IMR-90 (cell line): ENCODE measurements around the gene NME7.

Experiments used
- BHLHE40 ChIP-seq: fragments of 150-350 bp; IDR thresholded peaks from 2 replicates; pipeline ENCODE4 v1.6.1; 2016; ENCODE audit warnings: mild to moderate bottlenecking, low read depth, low read length
- CEBPB ChIP-seq: IDR thresholded peaks from 2 replicates; pipeline ENCODE4 v1.6.1; 2012; ENCODE audit warnings: low read depth, low read length, improper control_type of control experiment
- FOS ChIP-seq: fragments of 150-350 bp; IDR thresholded peaks from 2 replicates; pipeline ENCODE4 v1.6.1; 2016; ENCODE audit warnings: low read depth, low read length
- POLR2A ChIP-seq: IDR thresholded peaks from 2 replicates; pipeline ENCODE4 v1.6.1; 2012; ENCODE audit warnings: mild to moderate bottlenecking, low read depth, low read length
- RAD21 ChIP-seq: IDR thresholded peaks from 2 replicates; pipeline ENCODE4 v1.6.1; 2012; ENCODE audit warnings: low read length, improper control_type of control experiment
- RCOR1 ChIP-seq: IDR thresholded peaks from 2 replicates; pipeline ENCODE4 v1.6.1; 2012; ENCODE audit warnings: mild to moderate bottlenecking, low read length, improper control_type of control experiment; ENCODE audit not compliant: insufficient replicate concordance
- SMC3 ChIP-seq: fragments of 150-350 bp; IDR thresholded peaks from 2 replicates; pipeline ENCODE4 v1.6.1; 2016; ENCODE audit warnings: low read depth, mild to moderate bottlenecking, antibody characterized with exemption, low read length, moderate library complexity
- TF ChIP-seq, protein P1 (sequence below): conservative IDR thresholded peaks from 2 replicates; pipeline ENCODE4 v1.5.1; 2012; ENCODE audit warnings: mild to moderate bottlenecking, low read depth, low read length, improper control_type of control experiment
- TF ChIP-seq, protein P2 (sequence below): fragments of 150-350 bp; IDR thresholded peaks from 2 replicates; pipeline ENCODE4 v1.6.1; 2016; ENCODE audit warnings: low read depth, mild to moderate bottlenecking, low read length, moderate library complexity, borderline replicate concordance
- TF ChIP-seq, protein P3 (sequence below): fragments of 150-350 bp; IDR thresholded peaks from 2 replicates; pipeline ENCODE4 v1.6.1; 2017; ENCODE audit warnings: mild to moderate bottlenecking, antibody characterized with exemption, low read length, low read depth

DNA sequence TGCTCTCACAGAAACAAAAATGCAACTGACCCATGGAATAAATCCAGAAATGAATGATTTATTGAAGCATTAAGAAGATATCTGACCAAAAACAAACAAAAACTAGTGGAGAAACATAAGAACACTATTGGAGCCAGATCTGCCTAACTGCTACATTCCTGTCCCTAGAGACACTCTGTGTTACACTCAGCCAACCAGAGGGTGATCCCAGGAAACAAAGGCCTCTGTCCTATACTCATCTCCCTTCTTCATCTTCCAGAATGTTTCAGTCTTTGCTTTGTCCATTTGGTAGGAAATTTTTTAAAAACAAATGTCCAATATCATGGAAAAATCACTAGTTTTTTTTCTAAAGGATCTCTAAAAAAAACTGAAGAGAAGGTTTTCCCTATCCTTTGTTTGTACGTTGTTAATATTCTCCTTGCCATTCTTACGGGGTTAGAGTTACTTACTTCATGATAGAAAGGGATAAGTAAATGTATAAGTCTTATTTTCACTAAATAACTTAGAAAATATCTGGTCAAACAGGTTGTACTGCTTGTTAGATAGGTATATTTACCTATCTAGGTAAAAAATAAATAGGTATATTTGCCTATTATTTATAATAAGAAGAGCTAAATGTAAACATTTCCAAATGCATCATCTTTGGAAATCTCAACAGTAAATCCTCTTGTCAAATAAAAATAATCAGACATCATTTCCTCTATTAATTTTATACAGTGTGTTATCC is 59.1 kb downstream of the NME7 start:
- TF ChIP-seq, protein P1, sequence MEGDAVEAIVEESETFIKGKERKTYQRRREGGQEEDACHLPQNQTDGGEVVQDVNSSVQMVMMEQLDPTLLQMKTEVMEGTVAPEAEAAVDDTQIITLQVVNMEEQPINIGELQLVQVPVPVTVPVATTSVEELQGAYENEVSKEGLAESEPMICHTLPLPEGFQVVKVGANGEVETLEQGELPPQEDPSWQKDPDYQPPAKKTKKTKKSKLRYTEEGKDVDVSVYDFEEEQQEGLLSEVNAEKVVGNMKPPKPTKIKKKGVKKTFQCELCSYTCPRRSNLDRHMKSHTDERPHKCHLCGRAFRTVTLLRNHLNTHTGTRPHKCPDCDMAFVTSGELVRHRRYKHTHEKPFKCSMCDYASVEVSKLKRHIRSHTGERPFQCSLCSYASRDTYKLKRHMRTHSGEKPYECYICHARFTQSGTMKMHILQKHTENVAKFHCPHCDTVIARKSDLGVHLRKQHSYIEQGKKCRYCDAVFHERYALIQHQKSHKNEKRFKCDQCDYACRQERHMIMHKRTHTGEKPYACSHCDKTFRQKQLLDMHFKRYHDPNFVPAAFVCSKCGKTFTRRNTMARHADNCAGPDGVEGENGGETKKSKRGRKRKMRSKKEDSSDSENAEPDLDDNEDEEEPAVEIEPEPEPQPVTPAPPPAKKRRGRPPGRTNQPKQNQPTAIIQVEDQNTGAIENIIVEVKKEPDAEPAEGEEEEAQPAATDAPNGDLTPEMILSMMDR = no peak
- TF ChIP-seq POLR2A (no peak), FOS (no peak), SMC3 (no peak), CEBPB (no peak), RCOR1 (no peak), BHLHE40 (no peak), RAD21 (no peak)
- TF ChIP-seq, protein P2, sequence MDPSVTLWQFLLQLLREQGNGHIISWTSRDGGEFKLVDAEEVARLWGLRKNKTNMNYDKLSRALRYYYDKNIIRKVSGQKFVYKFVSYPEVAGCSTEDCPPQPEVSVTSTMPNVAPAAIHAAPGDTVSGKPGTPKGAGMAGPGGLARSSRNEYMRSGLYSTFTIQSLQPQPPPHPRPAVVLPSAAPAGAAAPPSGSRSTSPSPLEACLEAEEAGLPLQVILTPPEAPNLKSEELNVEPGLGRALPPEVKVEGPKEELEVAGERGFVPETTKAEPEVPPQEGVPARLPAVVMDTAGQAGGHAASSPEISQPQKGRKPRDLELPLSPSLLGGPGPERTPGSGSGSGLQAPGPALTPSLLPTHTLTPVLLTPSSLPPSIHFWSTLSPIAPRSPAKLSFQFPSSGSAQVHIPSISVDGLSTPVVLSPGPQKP = no peak
- TF ChIP-seq, protein P3, sequence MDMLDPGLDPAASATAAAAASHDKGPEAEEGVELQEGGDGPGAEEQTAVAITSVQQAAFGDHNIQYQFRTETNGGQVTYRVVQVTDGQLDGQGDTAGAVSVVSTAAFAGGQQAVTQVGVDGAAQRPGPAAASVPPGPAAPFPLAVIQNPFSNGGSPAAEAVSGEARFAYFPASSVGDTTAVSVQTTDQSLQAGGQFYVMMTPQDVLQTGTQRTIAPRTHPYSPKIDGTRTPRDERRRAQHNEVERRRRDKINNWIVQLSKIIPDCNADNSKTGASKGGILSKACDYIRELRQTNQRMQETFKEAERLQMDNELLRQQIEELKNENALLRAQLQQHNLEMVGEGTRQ = no peak
